Progenitor cell of endocrine pancreas (in vitro differentiated cells): ENCODE data around the gene DUT. TPM values are rescaled to one million over a fixed set of nuclear protein-coding genes. Genes with fewer than 3 reads are reported as not detected.

Source experiments
- DNase-seq: peaks from one replicate; pipeline ENCODE4 v3.0.0; 2021; ENCODE audit warnings: low spot score; ENCODE audit not compliant: unreplicated experiment
- H3K27ac Mint-ChIP-seq: 2 replicates; pipeline ENCODE4 v1.8.0; 2021; ENCODE audit warnings: mild to moderate bottlenecking, moderate library complexity, mixed read lengths
- H3K27me3 Mint-ChIP-seq: 2 replicates; pipeline ENCODE4 v1.8.0; 2021; ENCODE audit warnings: mixed read lengths
- H3K36me3 Mint-ChIP-seq: 2 replicates; pipeline ENCODE4 v1.8.0; 2022; ENCODE audit warnings: mixed read lengths; ENCODE audit not compliant: insufficient read depth
- H3K4me1 Mint-ChIP-seq: 2 replicates; pipeline ENCODE4 v1.8.0; 2021; ENCODE audit warnings: low read depth, mixed read lengths
- H3K4me3 Mint-ChIP-seq: 2 replicates; pipeline ENCODE4 v1.8.0; 2021; ENCODE audit warnings: low read depth, mild to moderate bottlenecking, moderate library complexity, mixed read lengths
- H3K9me3 Mint-ChIP-seq: 2 replicates; pipeline ENCODE4 v1.8.0; 2021; ENCODE audit warnings: low read depth, mixed read lengths
- CTCF ChIP-seq: fragments of 200-600 bp; sonication (generic); IDR thresholded peaks from one replicate; pipeline ENCODE4 v1.5.0; 2021; ENCODE audit warnings: antibody characterized with exemption, mild to moderate bottlenecking; ENCODE audit not compliant: unreplicated experiment
- total RNA-seq: library from RNA; stranded (reverse); gene quantifications from 2 replicates; pipeline ENCODE4 v1.2.1, GENCODE V29; 2021

DUT gene
- total RNA-seq, 1 donor from 2014 or later, result 77.1 TPM

GRCh38 chr15:48343865-48344264, 12.6 kb downstream of the DUT start:
- H3K4me3 Mint-ChIP-seq, result no peak overlapping the region
- no peak for DNase-seq
- no peaks in the 10 kb centered on the region for H3K4me1 Mint-ChIP-seq
- H3K27me3 Mint-ChIP-seq, result no peaks in the 10 kb centered on the region
- peaks cover 3% of the 10 kb centered on the region for H3K36me3 Mint-ChIP-seq
- H3K9me3 Mint-ChIP-seq, result no peaks in the 10 kb centered on the region
- TF ChIP-seq CTCF, result no peak
- no peak overlapping the region for H3K27ac Mint-ChIP-seq

GRCh38 chr15:48345516-48345915, 14.3 kb downstream of the DUT start:
- no peak for DNase-seq
- Mint-ChIP-seq H3K36me3 (peaks cover 1% of the 10 kb centered on the region), H3K4me3 (no peak overlapping the region), H3K27me3 (no peaks in the 10 kb centered on the region), H3K4me1 (no peaks in the 10 kb centered on the region), H3K27ac (no peak overlapping the region), H3K9me3 (no peaks in the 10 kb centered on the region)
- no peak for TF ChIP-seq CTCF

- DNase-seq, result peak; percentile 32
- TF ChIP-seq CTCF, result peak; percentile 90
- Mint-ChIP-seq H3K9me3 (no peaks in the 10 kb centered on the region), H3K27ac (no peak overlapping the region), H3K4me3 (no peak overlapping the region), H3K27me3 (peaks cover 20% of the 10 kb centered on the region), H3K4me1 (peaks cover 9% of the 10 kb centered on the region), H3K36me3 (no peaks in the 10 kb centered on the region)
Measured at GRCh38 chr15:48352474-48353072, 21.3 kb downstream of the DUT start.

- no peak for TF ChIP-seq CTCF
- Mint-ChIP-seq H3K36me3 (no peaks in the 10 kb centered on the region), H3K4me1 (peaks cover 17% of the 10 kb centered on the region), H3K27me3 (peaks cover 20% of the 10 kb centered on the region), H3K4me3 (no peak overlapping the region), H3K27ac (no peak overlapping the region), H3K9me3 (no peaks in the 10 kb centered on the region)
- no peak for DNase-seq
Measured at GRCh38 chr15:48354694-48355303, 23.6 kb downstream of the DUT start.

- Mint-ChIP-seq H3K27me3 (peaks cover 20% of the 10 kb centered on the region), H3K36me3 (no peaks in the 10 kb centered on the region), H3K27ac (no peak overlapping the region), H3K9me3 (no peaks in the 10 kb centered on the region), H3K4me1 (peaks cover 17% of the 10 kb centered on the region), H3K4me3 (no peak overlapping the region)
- no peak for DNase-seq
- no peak for TF ChIP-seq CTCF
Measured at GRCh38 chr15:48355377-48355776, 24.1 kb downstream of the DUT start.
